Stimulated activated CD4-positive, alpha-beta T cell treated with anti-CD3 and anti-CD28 coated beads, Interleukin-1b, Interleukin-23, amount 100 ng/mL, for 1 hour (primary cell): Measurements from ENCODE around the gene PIH1D2.
A peak's percentile ranks its signal among the peaks of the same experiment; 100 is the strongest.
"Not testable (repeated sequence)": the region's sequence is repeated elsewhere in the genome, so short reads cannot be mapped to it uniquely, and the experiment has no call there.

Source experiments
- DNase-seq, 2 donors: peaks; one replicate each; pipeline ENCODE4 v3.0.0-alpha.2; 2020; ENCODE audit warnings: low read depth in 2 of 2

The PIH1D2 gene

GRCh38 chr11:112073941-112074811, at the start of gene PIH1D2, which contains the start of gene NKAPD1:
PIH1D2 (minus strand) TSS chr11:112074017; CDS start chr11:112073174, 843 bp downstream.
NKAPD1 (plus strand) TSS chr11:112074299; CDS start chr11:112075575, 1,276 bp downstream.
- peak; percentile 55 to 56 for DNase-seq

DNA sequence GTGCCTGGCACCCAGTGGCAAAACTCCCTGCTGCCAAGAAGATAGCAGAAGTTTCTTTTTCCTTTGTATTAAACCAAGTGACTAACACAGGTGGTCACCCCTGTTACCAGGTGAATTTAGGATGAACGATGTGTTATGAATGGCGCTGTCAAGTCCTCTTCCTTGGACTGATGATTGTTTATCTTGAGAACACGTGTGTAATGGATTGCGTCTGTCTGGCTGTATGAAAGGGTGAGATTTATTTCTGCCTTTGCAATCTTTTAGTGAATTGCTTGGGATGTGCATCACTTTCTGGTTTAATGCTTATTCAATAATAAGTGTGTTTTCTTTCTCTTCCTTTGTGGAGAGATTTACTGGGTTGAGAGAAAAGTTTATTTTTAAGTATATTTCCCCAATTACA, 49.3 kb upstream of the PIH1D2 start:
- DNase-seq = no peak

DNA sequence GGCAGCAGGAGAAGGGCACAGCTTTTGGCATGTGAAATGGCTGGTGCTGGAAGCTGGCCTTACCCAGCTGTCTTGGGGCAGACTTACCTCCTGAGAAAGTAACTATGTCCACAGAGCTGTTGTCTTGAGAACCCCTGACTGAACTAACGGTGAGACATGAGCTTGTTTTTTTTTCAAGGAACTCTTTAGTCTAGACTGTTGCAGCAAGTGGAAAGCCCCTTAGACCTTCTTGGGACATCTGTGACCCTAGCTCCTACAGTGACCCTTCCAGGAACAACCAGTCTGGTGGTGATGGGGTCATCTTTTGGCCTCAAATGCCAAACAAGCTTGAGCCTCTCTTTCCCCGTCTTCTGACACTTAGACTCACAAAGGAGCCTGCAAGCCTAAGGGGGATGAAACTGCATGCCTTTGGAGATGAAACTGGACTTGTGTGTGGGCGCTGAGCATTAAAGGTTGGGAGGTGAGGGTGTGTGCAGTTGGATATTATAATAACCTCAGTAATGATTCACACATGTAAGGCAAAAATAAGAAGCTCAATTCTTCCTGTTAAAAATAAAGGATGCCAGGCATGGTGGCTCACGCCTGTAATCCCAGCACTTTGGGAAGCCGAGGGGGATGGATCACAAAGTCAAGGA, 48.3 kb upstream of the PIH1D2 start:
- no peak for DNase-seq

- DNase-seq = no peak
These were observed 44.4 kb upstream of the PIH1D2 start for GRCh38 chr11:112118176-112118575.

DNA sequence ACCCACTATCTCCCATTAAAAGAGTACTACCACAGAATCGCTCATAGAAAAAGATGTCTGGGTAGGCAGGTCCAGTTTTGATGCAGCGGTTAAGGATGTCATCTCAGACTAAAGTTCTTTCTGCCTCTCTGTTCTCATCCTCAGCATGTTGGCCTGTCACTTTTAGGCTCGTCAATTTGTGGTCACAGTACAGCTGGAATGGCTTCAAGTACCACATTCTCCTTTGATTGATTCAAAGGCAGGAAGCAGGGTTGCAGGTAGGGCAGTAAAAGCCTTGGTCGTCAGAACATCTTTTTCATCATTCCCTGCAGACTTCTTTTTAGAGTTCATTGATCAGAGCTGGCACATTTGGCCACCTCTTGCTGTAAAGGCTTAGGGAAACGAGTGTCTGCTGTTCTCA, 41.6 kb upstream of the PIH1D2 start:
- no peak for DNase-seq

DNA sequence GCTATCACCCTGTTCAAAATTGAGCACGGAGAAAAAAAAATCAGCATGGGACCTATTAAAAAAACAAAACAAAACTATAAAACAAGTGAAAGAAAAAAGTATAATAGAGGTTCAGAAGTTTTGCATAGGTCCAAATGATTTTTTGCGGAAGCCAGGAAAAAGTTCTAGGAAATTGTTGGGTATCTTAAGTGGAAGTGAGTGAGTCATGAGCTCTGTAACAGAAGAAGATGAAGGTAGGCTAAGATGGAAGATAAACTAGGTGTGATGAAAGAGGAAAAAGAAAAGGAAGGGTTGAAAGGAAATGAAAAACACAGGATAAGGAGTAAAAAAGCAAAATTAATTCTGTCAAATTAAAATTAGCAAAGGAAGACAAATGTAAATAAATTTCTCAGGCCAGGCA, 40.6 kb upstream of the PIH1D2 start:
- DNase-seq = no peak

DNA sequence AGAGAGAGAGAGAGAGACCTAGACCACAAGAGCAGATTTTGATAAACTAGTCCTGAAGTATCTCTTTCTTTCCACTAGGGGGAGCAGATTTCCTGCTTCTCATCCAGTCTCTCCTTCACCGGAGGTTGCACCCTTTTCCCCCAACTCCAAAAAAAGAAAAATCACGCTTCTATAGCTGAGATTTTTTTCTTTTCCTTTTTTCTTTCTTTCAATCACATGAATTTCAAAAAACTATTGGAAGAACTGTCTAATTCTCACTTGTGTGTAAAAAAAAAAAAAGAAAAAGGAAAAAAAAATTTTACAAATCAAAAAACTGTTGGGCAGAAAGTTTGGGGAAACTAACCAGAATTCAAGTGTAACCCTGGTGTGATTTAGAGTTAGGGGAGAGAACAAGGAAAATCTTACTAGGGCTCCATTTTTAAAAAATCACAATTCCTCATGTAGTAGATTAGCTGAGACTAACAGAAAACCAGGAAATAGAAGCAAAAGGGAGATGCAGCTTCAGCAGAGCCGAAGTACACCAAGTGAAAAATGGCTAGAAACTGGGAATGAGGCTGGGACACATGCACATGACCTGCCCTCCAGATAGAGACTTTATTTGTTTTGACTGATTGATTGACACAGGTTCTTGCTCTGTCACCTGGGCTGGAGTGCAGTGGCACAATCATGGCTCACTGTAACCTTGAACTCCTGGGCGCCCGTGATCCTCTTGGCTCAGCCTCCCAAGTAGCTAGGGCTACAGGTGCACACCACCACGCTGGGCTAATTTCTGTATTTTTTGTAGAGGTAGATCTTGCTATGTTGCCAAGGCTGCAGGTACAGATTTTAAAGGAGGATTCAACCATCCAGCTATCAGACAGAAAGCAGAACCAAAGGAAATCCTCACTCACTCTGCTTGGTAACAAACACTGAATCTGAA, 40.0 kb upstream of the PIH1D2 start:
- no peak for DNase-seq

- no peak for DNase-seq
These were observed 32.3 kb upstream of the PIH1D2 start for GRCh38 chr11:112106070-112106469.

- no peak for DNase-seq
These were observed 29.6 kb upstream of the PIH1D2 start for GRCh38 chr11:112103446-112103845.

GRCh38 chr11:112100462-112100861, 26.6 kb upstream of the PIH1D2 start:
- DNase-seq = no peak

- DNase-seq = no peak
These were observed 24.1 kb upstream of the PIH1D2 start for GRCh38 chr11:112097734-112098528.

DNA sequence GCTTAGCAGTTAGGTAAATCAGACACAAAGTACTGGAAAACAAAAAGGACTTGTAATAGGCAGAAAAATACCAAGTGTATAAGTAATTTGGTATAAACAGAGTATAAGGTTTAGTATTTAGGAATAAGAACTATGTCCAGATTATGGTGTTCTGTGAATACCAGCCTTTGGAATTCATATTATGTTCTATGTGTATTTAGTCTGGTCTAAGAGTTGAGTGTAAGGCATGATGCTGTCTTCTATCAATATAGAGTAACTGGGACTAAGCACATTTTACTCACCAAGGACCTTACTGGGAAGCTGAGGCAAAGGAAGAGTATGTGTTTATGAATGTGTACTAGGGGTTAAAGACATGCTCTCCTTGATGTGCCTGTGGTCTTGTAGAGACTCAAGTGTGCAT, 22.4 kb upstream of the PIH1D2 start:
- DNase-seq = no peak

GRCh38 chr11:112095302-112095701, 21.5 kb upstream of the PIH1D2 start:
- DNase-seq = not testable (repeated sequence)

GRCh38 chr11:112087212-112087611, 13.4 kb upstream of the PIH1D2 start:
- no peak for DNase-seq

- DNase-seq = peak; percentile 86 to 91
These were observed 12.8 kb upstream of the PIH1D2 start, which contains the start of the genes SDHD and TIMM8B for GRCh38 chr11:112086422-112087191. SDHD (plus strand) TSS chr11:112086873; CDS start chr11:112086908, 35 bp downstream. TIMM8B (minus strand) TSS chr11:112086756; CDS start chr11:112086723, 33 bp downstream.

GRCh38 chr11:112085822-112086421, 12.1 kb upstream of the PIH1D2 start:
- peak in 1 of 2 donors; percentile 24 for DNase-seq

DNA sequence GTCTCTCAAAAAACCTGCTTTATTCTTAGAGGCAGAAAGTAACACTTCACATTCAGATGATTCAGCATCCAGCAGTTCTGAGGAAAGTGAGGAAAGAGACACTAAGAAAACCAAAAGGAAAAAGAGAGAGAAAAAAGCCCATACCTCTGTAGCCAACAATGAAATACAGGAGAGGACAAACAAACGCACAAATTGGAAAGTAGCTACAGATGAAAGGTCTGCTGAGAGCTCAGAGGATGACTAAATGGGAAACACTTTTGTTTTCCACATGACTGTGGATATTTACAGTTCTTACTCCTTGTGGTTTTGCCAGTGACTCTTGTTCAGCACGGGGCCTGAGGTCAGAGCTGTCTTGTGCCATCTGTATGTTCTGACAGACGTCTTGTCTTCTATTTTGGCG, 8.9 kb upstream of the PIH1D2 start:
- DNase-seq = no peak

DNA sequence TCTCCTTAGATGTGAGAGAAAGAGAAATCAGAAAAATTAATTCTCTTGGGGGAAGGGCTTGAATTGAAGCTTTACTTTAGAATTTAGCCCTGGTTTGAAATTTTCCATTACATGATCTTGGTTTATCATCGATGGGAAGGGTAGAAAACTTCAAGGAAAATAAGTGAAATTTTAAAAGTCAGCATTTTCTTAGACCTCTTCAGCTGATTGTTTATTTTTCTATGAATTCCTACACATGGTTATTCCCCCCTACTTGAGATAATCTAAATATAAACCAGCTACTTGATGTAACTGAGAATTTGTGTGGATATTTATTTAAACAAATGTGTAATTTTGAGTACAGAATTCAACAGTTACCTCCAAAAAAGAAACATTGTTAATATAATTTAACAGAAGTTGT, 10.9 kb downstream of the PIH1D2 start:
- no peak for DNase-seq

DNA sequence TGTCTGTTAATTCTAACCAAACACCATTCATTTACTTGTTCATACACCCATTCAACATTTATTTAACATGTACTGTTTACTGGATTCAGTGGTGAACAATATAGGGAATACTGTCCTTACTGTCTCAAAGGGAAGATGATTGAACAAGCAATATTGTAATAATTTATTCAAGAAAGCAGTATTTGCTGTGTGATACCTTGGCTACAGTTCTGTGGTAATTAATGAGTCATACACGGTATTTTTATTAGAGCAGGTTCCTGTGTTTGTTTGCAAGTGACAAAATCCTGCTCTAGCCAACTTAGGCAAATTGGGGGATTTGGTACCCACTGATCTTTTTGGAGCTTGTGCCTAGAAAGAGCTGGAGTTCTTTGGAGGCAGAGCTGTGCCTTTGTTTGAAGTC, 15.7 kb downstream of the PIH1D2 start:
- no peak for DNase-seq

DNA sequence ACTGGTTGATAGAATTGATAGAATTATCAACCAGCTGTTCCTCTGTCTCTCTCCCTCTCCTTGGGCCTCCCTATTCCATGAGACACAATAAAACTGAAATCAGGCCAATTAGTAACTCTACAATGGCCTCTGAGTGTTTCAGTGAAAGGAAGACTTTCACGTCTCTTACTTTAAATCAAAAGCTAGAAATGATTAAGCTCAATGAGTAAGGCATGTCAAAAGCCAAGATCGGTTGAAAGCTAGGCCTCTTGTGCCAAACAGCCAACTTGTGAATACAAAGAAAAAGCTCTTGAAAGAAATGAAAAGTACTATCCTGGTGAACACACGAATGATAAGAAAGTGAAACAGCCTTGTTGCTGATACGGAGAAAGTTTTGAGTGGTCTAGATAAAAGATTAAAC, 16.6 kb downstream of the PIH1D2 start:
- DNase-seq = no peak
